GM13976 (cell line): ENCODE measurements around the gene THY1.

Experiments
- DNase-seq: peaks from one replicate; pipeline ENCODE4 v3.0.0; 2012; ENCODE audit warnings: low spot score
- in situ Hi-C: fragments of 300-500 bp; cut with MboI; formaldehyde crosslinking; loops from one replicate; pipeline ENCODE4 v1.12.0; 2022; ENCODE audit warnings: low sequenced_read_pairs, mixed read lengths, inconsistent platforms; ENCODE audit not compliant: unreplicated experiment
- TF ChIP-seq, protein P1 (sequence below): IDR thresholded peaks from 2 replicates; pipeline ENCODE4 v1.5.1; 2012; ENCODE audit warnings: borderline replicate concordance, mild to moderate bottlenecking; ENCODE audit not compliant: insufficient read depth; ENCODE audit errors: extremely low read depth, missing control alignments, control extremely low read depth

Gene THY1

DNA sequence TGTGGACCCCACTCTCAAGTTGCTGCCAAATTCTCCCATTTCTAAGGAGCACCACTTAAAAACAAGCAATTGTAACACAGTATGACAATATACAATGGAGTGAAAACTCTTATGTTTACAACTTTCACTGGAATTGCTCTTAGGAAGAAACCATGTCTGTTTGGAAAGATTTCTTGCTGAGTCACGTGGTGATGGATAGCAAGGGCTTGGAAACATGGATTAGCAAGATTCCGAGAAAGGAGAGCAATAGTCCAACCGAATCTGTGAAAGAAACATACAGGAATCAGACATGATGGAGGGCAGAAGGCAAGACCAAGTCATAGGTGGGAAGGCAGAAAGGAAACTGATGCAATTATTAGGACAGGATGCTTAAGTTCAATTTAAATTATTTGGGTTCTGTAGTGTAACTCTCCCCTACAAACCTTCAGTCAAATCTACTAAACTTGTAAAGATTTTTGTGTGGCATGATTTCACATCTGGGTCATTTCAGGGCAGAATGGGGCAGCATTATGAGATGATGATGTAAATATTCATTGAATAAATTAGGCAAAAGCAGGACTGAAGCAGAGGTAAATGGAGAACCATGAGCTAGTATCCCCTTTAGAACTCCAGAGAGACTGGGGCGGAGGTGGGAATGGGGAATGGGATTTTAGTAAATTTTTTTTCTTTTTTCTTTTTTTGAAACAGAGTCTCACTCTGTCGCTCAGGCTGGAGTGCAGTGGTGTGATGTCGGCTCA lies 27.8 kb upstream of the THY1 start:
- in situ Hi-C loops: no loop called here
- no peak for DNase-seq
- TF ChIP-seq, protein P1, sequence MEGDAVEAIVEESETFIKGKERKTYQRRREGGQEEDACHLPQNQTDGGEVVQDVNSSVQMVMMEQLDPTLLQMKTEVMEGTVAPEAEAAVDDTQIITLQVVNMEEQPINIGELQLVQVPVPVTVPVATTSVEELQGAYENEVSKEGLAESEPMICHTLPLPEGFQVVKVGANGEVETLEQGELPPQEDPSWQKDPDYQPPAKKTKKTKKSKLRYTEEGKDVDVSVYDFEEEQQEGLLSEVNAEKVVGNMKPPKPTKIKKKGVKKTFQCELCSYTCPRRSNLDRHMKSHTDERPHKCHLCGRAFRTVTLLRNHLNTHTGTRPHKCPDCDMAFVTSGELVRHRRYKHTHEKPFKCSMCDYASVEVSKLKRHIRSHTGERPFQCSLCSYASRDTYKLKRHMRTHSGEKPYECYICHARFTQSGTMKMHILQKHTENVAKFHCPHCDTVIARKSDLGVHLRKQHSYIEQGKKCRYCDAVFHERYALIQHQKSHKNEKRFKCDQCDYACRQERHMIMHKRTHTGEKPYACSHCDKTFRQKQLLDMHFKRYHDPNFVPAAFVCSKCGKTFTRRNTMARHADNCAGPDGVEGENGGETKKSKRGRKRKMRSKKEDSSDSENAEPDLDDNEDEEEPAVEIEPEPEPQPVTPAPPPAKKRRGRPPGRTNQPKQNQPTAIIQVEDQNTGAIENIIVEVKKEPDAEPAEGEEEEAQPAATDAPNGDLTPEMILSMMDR: no peak

DNA sequence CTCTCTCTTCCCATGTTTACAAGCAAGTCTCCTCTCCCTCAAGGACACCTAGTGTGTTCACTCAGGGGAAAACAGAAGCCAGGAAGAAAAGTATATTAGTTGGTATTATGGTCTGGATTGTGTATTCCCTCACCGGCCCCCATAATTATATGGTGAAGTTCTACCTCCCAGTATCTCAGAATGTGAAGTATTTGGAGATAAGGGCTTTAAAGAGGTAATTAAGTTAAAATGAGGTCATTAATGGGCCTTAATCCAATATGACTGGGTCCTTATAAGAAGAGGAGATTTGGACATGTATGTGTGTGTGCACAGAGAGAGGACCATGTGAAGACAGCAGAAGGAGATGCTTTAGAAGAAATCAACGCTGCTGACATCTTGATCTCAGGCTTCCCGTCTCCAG lies 26.5 kb upstream of the THY1 start:
- in situ Hi-C loops: no loop called here
- TF ChIP-seq, protein P1: no peak
- DNase-seq: no peak

DNA sequence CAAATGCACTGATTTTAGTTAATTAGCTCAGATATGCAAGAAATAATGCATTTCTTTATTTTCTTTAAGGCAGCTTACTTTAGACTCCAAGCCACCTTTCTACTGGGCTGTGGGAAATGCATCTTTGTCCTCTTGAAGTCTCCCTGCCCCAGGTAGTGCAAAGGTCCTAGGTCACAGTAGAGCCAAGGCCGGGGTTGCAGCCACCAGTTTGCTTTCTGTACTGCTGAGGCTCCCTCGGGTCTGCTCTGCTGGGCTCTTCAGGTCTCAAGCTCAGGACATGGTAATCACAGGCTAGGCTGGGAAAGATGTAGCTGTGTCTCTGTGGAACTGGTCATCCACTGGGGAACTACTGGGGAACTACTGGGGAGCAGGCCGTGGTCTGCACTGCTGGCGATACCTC lies 25.4 kb upstream of the THY1 start:
- in situ Hi-C loops: no loop called here
- TF ChIP-seq, protein P1: no peak
- DNase-seq: no peak

- TF ChIP-seq, protein P1: no peak
- no peak for DNase-seq
- in situ Hi-C loops: no loop called here
These were observed 24.8 kb upstream of the THY1 start for GRCh38 chr11:119447664-119448242.

DNA sequence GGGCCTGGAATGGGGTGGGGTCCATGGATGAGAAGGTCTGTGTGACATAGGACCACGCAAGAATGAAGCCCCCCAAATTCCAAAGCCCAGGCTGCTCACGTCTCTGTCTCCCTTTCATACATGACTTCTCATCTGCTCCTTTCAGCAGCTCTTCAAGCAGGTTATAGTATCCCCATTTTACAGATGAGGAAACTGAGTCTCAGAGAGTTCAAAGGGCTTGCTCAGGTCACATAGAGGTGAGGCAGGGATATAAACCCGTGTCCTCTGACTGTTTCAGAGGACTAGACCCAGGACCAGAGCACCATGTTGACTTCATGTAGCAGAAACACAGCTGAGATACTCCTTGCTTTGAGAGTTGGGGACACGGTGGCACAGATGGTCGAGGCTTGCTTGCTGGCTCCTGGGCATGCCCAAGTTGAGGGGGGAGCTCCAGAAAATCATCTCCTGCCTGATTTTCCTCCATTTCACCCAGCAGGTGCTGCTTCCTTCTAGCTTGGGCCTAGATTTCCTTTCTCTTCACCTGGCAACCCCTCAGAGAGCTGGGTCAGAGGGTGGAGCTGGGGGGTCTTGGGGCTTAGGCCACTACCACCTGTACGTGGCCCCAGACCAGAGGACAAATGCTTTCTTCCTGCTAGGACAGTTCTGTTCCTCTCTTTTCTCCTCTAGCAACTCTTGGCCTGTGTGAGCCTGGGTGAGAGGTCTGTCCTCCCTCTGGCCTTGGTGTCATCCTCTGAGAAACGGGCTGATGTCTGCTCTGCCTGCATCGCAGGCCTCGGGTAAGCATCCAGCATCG lies 24.1 kb upstream of the THY1 start:
- no peak for DNase-seq
- in situ Hi-C loops: no loop called here
- TF ChIP-seq, protein P1: no peak

- DNase-seq: no peak
- in situ Hi-C loops: no loop called here
- TF ChIP-seq, protein P1: no peak
These were observed 23.5 kb upstream of the THY1 start for GRCh38 chr11:119446434-119446833.
